Measurements from ENCODE around the gene NMT1. TPM values are rescaled to one million over a fixed set of nuclear protein-coding genes. Genes with fewer than 3 reads are reported as not detected.

The NMT1 gene
- total RNA-seq, 1 experiment from 2014 or later = 152 TPM

GRCh38 chr17:45070001-45070400 lies 8.9 kb downstream of the NMT1 start (continued):
- TF ChIP-seq MAX (CRISPR knock-in tag; IDR thresholded peaks at IDR 0.05) (no peak), SMAD4 (CRISPR knock-in tag; IDR thresholded peaks at IDR 0.05) (no peak), ZNF232 (CRISPR knock-in tag; IDR thresholded peaks at IDR 0.05) (no peak)

- peaks cover 40% of the 10 kb centered on the region for H3K36me3 Mint-ChIP-seq
- no peak overlapping the region for H3K27ac Mint-ChIP-seq
- no peak for DNase-seq (ENCODE audit: low spot score)
- ChIA-PET CTCF (interaction anchor here (1.2 to 1.3 kb wide), 2 partner anchors 29 to 64 kb away, joined by 3 to 5 read pairs; partner anchors contain the start of gene ACBD4), POLR2A (no interaction called here)
- no peaks in the 10 kb centered on the region for H3K27me3 Mint-ChIP-seq (ENCODE audit: low read depth)
- H3K4me3 Mint-ChIP-seq = no peak overlapping the region
- no peaks in the 10 kb centered on the region for H3K9me3 Mint-ChIP-seq
- no peaks in the 10 kb centered on the region for H3K4me1 Mint-ChIP-seq
- no peak for TF ChIP-seq CBFB (CRISPR knock-in tag; IDR thresholded peaks at IDR 0.05; ENCODE audit: low read depth)
- TF ChIP-seq, protein P1, sequence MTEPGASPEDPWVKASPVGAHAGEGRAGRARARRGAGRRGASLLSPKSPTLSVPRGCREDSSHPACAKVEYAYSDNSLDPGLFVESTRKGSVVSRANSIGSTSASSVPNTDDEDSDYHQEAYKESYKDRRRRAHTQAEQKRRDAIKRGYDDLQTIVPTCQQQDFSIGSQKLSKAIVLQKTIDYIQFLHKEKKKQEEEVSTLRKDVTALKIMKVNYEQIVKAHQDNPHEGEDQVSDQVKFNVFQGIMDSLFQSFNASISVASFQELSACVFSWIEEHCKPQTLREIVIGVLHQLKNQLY (CRISPR knock-in tag; IDR thresholded peaks at IDR 0.05) = no peak
- TF ChIP-seq ZNF396 (CRISPR knock-in tag; IDR thresholded peaks at IDR 0.05; ENCODE audit: borderline replicate concordance) = no peak
- TF ChIP-seq, protein P2, sequence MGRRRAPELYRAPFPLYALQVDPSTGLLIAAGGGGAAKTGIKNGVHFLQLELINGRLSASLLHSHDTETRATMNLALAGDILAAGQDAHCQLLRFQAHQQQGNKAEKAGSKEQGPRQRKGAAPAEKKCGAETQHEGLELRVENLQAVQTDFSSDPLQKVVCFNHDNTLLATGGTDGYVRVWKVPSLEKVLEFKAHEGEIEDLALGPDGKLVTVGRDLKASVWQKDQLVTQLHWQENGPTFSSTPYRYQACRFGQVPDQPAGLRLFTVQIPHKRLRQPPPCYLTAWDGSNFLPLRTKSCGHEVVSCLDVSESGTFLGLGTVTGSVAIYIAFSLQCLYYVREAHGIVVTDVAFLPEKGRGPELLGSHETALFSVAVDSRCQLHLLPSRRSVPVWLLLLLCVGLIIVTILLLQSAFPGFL (CRISPR knock-in tag; IDR thresholded peaks at IDR 0.05; ENCODE audit: borderline replicate concordance) = no peak
- no peak for TF ChIP-seq PRDM15 (CRISPR knock-in tag; IDR thresholded peaks at IDR 0.05)
- no peak for TF ChIP-seq GRHL2 (CRISPR knock-in tag; IDR thresholded peaks at IDR 0.05; ENCODE audit: insufficient replicate concordance, severe bottlenecking)
- TF ChIP-seq TEAD1 (CRISPR knock-in tag; IDR thresholded peaks at IDR 0.05) = no peak
- no peak for TF ChIP-seq CREB1 (CRISPR knock-in tag; IDR thresholded peaks at IDR 0.05)
- TF ChIP-seq, protein P3, sequence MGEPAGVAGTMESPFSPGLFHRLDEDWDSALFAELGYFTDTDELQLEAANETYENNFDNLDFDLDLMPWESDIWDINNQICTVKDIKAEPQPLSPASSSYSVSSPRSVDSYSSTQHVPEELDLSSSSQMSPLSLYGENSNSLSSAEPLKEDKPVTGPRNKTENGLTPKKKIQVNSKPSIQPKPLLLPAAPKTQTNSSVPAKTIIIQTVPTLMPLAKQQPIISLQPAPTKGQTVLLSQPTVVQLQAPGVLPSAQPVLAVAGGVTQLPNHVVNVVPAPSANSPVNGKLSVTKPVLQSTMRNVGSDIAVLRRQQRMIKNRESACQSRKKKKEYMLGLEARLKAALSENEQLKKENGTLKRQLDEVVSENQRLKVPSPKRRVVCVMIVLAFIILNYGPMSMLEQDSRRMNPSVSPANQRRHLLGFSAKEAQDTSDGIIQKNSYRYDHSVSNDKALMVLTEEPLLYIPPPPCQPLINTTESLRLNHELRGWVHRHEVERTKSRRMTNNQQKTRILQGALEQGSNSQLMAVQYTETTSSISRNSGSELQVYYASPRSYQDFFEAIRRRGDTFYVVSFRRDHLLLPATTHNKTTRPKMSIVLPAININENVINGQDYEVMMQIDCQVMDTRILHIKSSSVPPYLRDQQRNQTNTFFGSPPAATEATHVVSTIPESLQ (CRISPR knock-in tag; IDR thresholded peaks at IDR 0.05) = no peak
- no peak for TF ChIP-seq SOX15 (CRISPR knock-in tag; IDR thresholded peaks at IDR 0.05)
- TF ChIP-seq ESRRA (CRISPR knock-in tag; IDR thresholded peaks at IDR 0.05; ENCODE audit: borderline replicate concordance) = no peak
- no peak for TF ChIP-seq TCF7 (CRISPR knock-in tag; IDR thresholded peaks at IDR 0.05; ENCODE audit: low read depth)
- TF ChIP-seq ZNF317 (CRISPR knock-in tag; IDR thresholded peaks at IDR 0.05; ENCODE audit: borderline replicate concordance, low read depth) = no peak
- no peak for TF ChIP-seq TP53 (CRISPR knock-in tag; IDR thresholded peaks at IDR 0.05)
- ATAC-seq = no peak
Observed at GRCh38 chr17:45070809-45071208, 9.7 kb downstream of the NMT1 start.
